Loucy (cell line): Measurements from ENCODE around the gene ZNHIT1.

Experiments used
- CTCF ChIP-seq: fragments of 200-600 bp; sonication (generic); conservative IDR thresholded peaks from 2 replicates; pipeline ENCODE4 v1.5.1; 2014; ENCODE audit warnings: mild to moderate bottlenecking, antibody characterized with exemption, low read length
- EZH2phosphoT487 ChIP-seq: fragments of 200-600 bp; IDR thresholded peaks from 2 replicates; pipeline ENCODE4 v1.6.1; 2018; ENCODE audit warnings: antibody characterized with exemption, mild to moderate bottlenecking, moderate library complexity, borderline replicate concordance

- TF ChIP-seq CTCF (no peak), EZH2phosphoT487 (no peak)
These were observed 16.1 kb downstream of the ZNHIT1 start for GRCh38 chr7:101233907-101234547.
